Measurements from ENCODE around the gene PPP2R3A. TPM values are rescaled to one million over a fixed set of nuclear protein-coding genes. Genes with fewer than 3 reads are reported as not detected.

Gene PPP2R3A
- total and polyA plus RNA-seq, 2 of the 4 experiments (the other 2 are of a cell fraction), result 11.3 to 37.3 TPM

GRCh38 chr3:136134091-136134490, 168.6 kb downstream of the PPP2R3A start:
- no CpG with 5 or more reads among the region's 1 CpG for WGBS, 2 experiments (ENCODE audit: extremely low coverage in 2 of 2, insufficient read length in 1 of 2)
- no peak overlapping the region for H2AK5ac ChIP-seq (ENCODE audit: low read depth, low read length)
- H2BK120ac ChIP-seq (ENCODE audit: low read depth, low read length), result no peak overlapping the region
- no peaks in the 10 kb centered on the region for H3K9me3 ChIP-seq (ENCODE audit: control insufficient read depth, insufficient read depth, low read length)
- TF ChIP-seq SMC3 (IDR thresholded peaks at IDR 0.05; ENCODE audit: low read depth, low read length) (no peak), RAD21 (IDR thresholded peaks at IDR 0.05; ENCODE audit: low read length) (no peak), RCOR1 (IDR thresholded peaks at IDR 0.05; ENCODE audit: insufficient replicate concordance, low read length) (no peak), CHD1 (IDR thresholded peaks at IDR 0.05; ENCODE audit: low read depth, low read length) (no peak), POLR2A (IDR thresholded peaks at IDR 0.05; ENCODE audit: low read depth, low read length) (no peak), CEBPB (IDR thresholded peaks at IDR 0.05; ENCODE audit: low read depth, low read length) (no peak), ELK1 (IDR thresholded peaks at IDR 0.05; ENCODE audit: borderline replicate concordance, low read depth, low read length) (no peak), RFX5 (IDR thresholded peaks at IDR 0.05; ENCODE audit: low read depth, low read length) (no peak), MXI1 (IDR thresholded peaks at IDR 0.05; ENCODE audit: borderline replicate concordance, low read depth, low read length) (no peak), MAZ (IDR thresholded peaks at IDR 0.05; ENCODE audit: borderline replicate concordance, low read depth, low read length) (no peak), BHLHE40 (IDR thresholded peaks at IDR 0.05; ENCODE audit: low read depth, low read length) (no peak), MAFK (IDR thresholded peaks at IDR 0.05; ENCODE audit: low read depth, low read length) (no peak), NFE2L2 (IDR thresholded peaks at IDR 0.05; ENCODE audit: low read depth, low read length) (no peak)
- TF ChIP-seq, protein P1, sequence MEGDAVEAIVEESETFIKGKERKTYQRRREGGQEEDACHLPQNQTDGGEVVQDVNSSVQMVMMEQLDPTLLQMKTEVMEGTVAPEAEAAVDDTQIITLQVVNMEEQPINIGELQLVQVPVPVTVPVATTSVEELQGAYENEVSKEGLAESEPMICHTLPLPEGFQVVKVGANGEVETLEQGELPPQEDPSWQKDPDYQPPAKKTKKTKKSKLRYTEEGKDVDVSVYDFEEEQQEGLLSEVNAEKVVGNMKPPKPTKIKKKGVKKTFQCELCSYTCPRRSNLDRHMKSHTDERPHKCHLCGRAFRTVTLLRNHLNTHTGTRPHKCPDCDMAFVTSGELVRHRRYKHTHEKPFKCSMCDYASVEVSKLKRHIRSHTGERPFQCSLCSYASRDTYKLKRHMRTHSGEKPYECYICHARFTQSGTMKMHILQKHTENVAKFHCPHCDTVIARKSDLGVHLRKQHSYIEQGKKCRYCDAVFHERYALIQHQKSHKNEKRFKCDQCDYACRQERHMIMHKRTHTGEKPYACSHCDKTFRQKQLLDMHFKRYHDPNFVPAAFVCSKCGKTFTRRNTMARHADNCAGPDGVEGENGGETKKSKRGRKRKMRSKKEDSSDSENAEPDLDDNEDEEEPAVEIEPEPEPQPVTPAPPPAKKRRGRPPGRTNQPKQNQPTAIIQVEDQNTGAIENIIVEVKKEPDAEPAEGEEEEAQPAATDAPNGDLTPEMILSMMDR (conservative IDR thresholded peaks at IDR 0.05; ENCODE audit: low read depth, low read length), result no peak
- TF ChIP-seq, protein P2, sequence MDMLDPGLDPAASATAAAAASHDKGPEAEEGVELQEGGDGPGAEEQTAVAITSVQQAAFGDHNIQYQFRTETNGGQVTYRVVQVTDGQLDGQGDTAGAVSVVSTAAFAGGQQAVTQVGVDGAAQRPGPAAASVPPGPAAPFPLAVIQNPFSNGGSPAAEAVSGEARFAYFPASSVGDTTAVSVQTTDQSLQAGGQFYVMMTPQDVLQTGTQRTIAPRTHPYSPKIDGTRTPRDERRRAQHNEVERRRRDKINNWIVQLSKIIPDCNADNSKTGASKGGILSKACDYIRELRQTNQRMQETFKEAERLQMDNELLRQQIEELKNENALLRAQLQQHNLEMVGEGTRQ (IDR thresholded peaks at IDR 0.05; ENCODE audit: low read depth, low read length), result no peak
- H2BK20ac ChIP-seq (ENCODE audit: low read depth, low read length), result no peak overlapping the region
- no peak overlapping the region for H3K18ac ChIP-seq (ENCODE audit: low read depth, low read length)
- H4K8ac ChIP-seq (ENCODE audit: low read depth in 2 of 2, low read length in 2 of 2), result no peak overlapping the region
- no TSS peak for BruUV-seq (replicated peaks)
- H4K5ac ChIP-seq (ENCODE audit: low read depth, low read length), result no peak overlapping the region
- no peak overlapping the region for H4K91ac ChIP-seq (ENCODE audit: insufficient read depth, low read depth, low read length)
- no peak overlapping the region for H3K27ac ChIP-seq (ENCODE audit: insufficient read depth, low read length)
- H3K4me3 ChIP-seq (ENCODE audit: insufficient read depth, low read depth, low read length), result no peak overlapping the region
- ATAC-seq (ENCODE audit: low read depth), result no peak
- H2BK5ac ChIP-seq (ENCODE audit: low read depth, low read length, poor library complexity, severe bottlenecking), result no peak overlapping the region
- H3K23ac ChIP-seq (ENCODE audit: low read depth, low read length), result no peak overlapping the region
- no peaks in the 10 kb centered on the region for H4K20me1 ChIP-seq (ENCODE audit: insufficient read depth, low read length)
- no peak overlapping the region for H3K4me2 ChIP-seq (ENCODE audit: low read depth, low read length)
- H2AK9ac ChIP-seq (replicated peaks; ENCODE audit: low read depth, low read length, poor library complexity), result no peak overlapping the region
- dilution Hi-C loops (cut with HindIII; ENCODE audit: low sequenced_read_pairs, unreplicated experiment) (no loop called here), intact Hi-C loops (cut with micrococcal nuclease) (no loop called here), in situ Hi-C loops (cut with MboI; ENCODE audit: low sequenced_read_pairs) (no loop called here)
- peaks cover 0 to 9% of the 10 kb centered on the region in 2 experiments; a peak in 1 of 4 replicates for H3K79me1 ChIP-seq (ENCODE audit: low read depth in 1 of 2, low read length in 2 of 2)
- no peaks in the 10 kb centered on the region for H3K36me3 ChIP-seq (ENCODE audit: control insufficient read depth, insufficient read depth, low read length)
- no peak overlapping the region for H2AFZ ChIP-seq (replicated peaks; ENCODE audit: low read length, poor library complexity)
- POLR2A ChIA-PET (ENCODE audit: unreplicated experiment), result no interaction called here
- no peaks in the 10 kb centered on the region for H3K4me1 ChIP-seq (ENCODE audit: control insufficient read depth, insufficient read depth, low read length)
- no peak overlapping the region for H3K4ac ChIP-seq (ENCODE audit: low read depth, low read length)
- DNase-seq, result no peak
- H2BK15ac ChIP-seq (ENCODE audit: low read depth, low read length), result no peak overlapping the region
- no peak overlapping the region for H3K14ac ChIP-seq (replicated peaks; ENCODE audit: low read depth, low read length)
- H3K9me1 ChIP-seq (ENCODE audit: insufficient read depth, low read length), result peaks cover 4% of the 10 kb centered on the region; the same call in 1 of the 2 replicates
- no peak overlapping the region for H3K9ac ChIP-seq (ENCODE audit: low read depth, low read length)
- H3K56ac ChIP-seq (ENCODE audit: extremely low read depth, insufficient read depth, low read length), result no peak overlapping the region
- H3K27me3 ChIP-seq (ENCODE audit: control insufficient read depth, insufficient read depth, low read length), result no peaks in the 10 kb centered on the region
- CTCF ChIA-PET, result interaction anchor here (0.7 to 1.4 kb wide), 2 partner anchors 200 to 1785 kb away, joined by 3 read pairs; no protein-coding TSS in a partner anchor
